Endothelial cell of hepatic sinusoid (primary cell): ENCODE measurements around the gene KNG1.

Experiments used
- in situ Hi-C: cut with HindIII; loops from 2 replicates; pipeline ENCODE4 v1.10.0; 2017; ENCODE audit warnings: low sequenced_read_pairs

Gene KNG1

GRCh38 chr3:186772701-186773417 is 55.7 kb downstream of the KNG1 start:
- in situ Hi-C loops = no loop called here

GRCh38 chr3:186775999-186776398 is 58.8 kb downstream of the KNG1 start:
- in situ Hi-C loops = no loop called here

DNA sequence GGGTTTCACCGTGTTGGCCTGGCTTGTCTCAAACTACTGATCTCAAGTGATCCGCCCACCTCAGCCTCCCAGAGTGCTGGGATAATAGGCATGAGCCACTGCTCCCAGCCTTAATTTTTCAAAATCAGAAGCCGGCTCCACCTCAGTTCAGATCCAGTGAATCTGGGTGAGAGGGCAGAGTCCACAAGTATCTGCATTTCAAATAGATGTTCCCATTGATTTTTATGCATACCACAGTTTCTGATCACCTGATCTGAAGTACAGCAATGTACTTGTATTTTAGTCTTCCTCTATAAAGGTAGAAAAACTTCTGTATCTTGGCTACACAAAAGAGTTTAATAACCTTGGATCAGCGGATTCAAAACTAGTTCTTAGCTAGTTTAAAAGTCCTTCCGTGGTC is 62.0 kb downstream of the KNG1 start:
- in situ Hi-C loops = no loop called here

DNA sequence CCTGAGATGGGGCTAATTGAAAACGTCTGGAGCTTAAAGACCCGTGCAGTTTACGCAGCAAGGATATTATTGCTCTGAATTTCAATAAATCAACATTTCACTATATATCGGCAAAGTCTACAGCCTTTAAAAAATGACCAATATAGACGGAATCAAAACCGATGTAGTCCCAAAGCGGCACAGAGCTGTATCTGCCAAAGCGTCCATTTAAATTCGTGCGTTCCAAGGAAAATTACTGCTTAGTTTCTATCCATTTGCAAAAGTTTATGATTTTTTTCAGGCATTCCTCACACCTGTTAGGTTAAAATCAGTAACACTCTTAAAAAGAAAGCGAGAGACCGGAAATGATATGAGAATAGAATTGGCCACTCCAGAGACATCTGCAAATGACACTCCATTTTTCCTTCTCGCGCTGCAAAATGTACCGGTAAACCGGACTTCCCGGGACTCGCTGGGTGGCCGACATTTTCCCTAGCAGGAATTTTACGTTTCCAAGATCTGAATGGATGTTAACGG is 65.4 kb downstream of the KNG1 start:
- in situ Hi-C loops = no loop called here

DNA sequence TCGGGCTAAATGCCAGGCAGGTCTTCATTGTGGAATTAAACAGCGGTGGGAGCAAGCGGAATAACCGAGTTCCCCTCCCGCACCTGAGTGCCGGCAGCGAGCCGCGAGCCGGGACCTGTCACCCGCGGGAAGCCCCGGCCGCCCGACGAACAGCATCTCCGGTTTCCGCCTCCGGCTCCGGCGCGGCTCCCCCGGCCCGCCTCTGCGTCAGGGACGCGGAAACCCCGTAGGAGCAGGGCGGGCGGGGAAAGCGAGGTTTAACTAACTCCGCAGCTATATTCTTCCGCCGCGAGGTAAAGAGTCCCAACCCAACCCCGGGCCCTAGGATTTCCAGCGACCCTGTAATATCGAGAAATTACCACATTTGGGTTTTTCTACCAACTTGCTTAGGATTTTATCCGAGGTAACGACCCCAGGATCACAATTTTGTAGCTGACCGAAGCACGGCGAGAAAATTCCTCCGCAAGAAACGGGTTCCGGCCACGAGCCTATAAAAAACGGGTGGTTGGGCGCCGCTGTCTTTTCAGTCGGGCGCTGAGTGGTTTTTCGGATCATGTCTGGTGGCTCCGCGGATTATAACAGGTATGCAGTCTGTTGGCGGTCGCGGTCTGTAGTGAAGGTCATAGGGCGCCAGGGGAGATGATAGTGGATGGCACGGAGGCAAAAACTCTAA is 66.0 kb downstream of the KNG1 start, which contains the start of gene EIF4A2:
Gene EIF4A2 (plus strand): TSS at position 520 of the 673 bp plus-strand sequence. CDS start 34 bp downstream, at position 554.
- in situ Hi-C loops = no loop called here

- in situ Hi-C loops = no loop called here
Measured at GRCh38 chr3:186783731-186784515, 66.8 kb downstream of the KNG1 start.

GRCh38 chr3:186784820-186785494 is 67.8 kb downstream of the KNG1 start:
- in situ Hi-C loops = no loop called here

DNA sequence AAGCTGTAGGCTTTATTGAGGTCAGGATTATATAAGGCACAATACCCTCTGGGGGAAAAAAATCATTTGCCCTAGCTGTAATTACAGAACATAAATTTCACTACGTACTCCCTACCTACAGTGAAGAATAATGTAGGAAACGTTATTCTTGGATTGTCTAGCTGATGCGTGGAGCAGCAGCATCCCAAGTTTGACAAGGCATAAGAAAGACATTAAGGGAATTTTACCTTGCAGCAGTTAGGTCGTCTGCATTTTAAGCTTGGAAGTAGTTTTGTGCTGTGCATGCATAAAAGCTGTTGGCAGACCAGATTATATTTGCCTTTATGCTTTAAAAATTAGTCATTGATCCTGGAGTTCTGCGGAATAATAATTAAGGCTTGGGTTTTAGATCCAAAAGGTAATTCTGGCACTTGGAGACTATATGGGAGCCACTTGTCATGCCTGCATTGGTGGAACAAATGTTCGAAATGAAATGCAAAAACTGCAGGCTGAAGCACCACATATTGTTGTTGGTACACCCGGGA is 68.4 kb downstream of the KNG1 start:
- in situ Hi-C loops = no loop called here

DNA sequence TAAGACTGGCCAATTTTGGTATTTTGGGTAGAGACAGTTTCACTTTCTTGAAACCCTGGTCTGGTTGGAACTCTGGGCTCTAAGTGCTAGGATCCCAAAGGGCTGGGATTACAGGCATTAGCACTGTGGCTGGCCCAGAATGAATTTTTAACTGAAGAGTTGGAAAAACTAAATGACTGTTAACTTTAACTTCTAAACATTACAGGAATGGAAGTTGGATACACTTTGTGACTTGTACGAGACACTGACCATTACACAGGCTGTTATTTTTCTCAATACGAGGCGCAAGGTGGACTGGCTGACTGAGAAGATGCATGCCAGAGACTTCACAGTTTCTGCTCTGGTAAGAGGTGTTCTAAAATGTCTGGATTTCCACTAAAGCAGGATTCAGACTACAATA is 69.8 kb downstream of the KNG1 start:
- in situ Hi-C loops = no loop called here

DNA sequence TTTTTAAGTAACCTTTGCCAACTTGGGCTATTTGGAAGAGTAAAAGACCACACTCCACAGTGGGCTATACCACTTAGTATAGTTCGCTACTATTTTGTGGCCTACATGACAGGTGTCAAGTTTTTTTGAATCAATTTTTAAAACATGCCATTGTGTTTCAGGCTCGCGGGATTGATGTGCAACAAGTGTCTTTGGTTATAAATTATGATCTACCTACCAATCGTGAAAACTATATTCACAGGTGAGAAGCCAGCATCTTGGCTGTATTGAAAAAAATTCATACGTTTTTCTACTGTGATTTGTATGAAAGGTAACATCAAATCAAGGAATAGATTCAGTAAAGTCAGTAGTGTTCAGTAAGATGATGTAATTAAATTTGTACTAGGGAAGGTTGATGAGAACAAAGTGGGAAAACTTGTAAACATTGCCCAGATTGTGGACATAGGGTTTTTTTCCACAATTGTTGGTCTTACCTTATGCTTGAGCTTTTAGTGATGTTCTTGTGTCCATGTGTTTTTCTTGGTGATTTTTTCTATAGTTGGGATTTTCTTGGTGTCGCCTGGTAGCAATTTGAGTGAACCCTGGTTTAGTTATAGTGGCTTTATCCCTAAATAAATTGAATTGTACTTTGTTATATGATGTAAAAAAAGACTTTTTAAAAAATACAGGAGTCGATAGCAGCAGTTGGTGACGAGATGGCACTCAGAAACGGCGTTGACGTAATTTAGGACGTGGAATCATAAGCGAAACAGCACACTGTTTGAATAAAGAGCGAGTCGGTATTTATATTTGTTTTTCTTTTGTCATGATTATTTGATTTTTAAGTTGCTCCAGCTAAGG is 70.7 kb downstream of the KNG1 start:
- in situ Hi-C loops = no loop called here

- in situ Hi-C loops = no loop called here
Measured at GRCh38 chr3:186788482-186789370, 71.6 kb downstream of the KNG1 start.

DNA sequence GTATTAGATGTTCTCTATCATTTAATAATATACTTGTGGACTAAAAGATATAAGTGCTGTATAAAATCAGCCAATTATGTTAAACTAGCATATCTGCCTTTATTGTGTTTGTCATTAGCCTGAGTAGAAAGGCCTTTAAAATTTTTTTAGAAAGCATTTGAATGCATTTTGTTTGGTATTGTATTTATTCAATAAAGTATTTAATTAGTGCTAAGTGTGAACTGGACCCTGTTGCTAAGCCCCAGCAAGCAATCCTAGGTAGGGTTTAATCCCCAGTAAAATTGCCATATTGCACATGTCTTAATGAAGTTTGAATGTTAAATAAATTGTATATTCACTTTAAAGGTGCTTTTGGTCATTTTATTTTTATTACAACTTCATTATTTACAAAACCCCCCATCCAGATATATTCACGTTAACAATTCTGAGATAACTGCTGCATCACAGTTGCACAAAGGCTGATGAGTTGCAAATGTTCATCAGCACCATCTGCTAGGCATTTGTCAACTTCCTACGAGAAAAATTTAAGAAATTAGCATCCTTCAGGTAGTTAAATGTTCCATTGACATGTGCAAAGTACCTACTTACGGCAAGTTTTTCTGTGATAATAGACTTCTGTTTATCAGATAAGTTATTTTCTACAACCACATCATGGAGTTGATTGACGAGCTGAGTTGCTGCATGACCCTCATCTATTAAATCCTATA is 72.5 kb downstream of the KNG1 start:
- in situ Hi-C loops = no loop called here

DNA sequence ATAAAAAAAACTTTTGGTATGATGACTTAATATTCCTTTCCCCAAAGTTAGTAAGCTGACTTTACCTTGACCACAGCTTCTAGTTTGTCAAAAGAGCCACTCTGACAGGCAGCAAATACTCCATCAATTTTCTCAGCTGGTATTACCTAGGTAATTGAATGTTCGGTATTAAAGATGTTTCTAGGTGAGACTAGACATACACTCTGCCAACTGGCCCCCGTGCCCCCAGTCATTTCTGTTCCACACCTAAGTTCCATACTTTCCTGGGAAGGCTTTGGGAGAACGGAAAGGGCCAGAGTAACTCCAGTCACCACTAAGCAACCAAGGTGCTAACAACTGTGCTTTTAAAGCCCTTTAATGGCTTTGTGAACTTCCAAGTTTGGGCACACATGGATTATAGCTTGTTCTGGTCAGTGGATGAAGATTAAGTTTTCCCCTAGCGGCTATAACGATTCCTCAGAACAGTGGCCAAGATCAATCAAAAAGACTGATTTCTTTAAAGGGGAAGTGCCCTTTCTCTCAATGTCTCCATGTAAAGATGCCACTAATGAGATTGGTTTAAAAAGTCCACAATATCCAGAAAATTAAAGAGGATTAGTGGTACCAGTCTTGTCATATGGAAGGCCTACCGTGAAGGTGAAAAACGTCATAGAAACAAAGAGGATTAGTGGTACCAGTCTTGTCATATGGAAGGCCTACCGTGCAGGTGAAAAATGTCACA is 73.3 kb downstream of the KNG1 start:
- in situ Hi-C loops = no loop called here
